SK-N-SH (cell line): Measurements from ENCODE around the gene POFUT2. TPM values are rescaled to one million over a fixed set of nuclear protein-coding genes. Genes with fewer than 3 reads are reported as not detected.

Experiments used
- CTCF ChIA-PET: fragments of 300-600, 350-600 bp; formaldehyde crosslinking; extraction: SDS; loops from one replicate; lab custom pipeline; 2021; lab: Yijun Ruan, JAX
- POLR2A ChIA-PET: fragments of 350-600 bp; sonication (Branson Sonifier 250); formaldehyde crosslinking; extraction: SDS; loops from one replicate; lab custom pipeline; 2020; ENCODE audit warnings: antibody characterized with exemption, inconsistent platforms; lab: Yijun Ruan, JAX
- DNase-seq: peaks from one replicate; pipeline ENCODE4 v3.0.0; 2012
- H2AFZ ChIP-seq: fragments of 200-600 bp; sonication (generic); 2 replicates; pipeline ENCODE4 v1.8.1; 2016; ENCODE audit warnings: antibody characterized with exemption, mild to moderate bottlenecking, low read depth
- H3F3A ChIP-seq: fragments of 200-600 bp; sonication (generic); replicated peaks from 2 replicates; pipeline ENCODE3; 2016; ENCODE audit warnings: antibody characterized with exemption, mild to moderate bottlenecking; ENCODE audit not compliant: insufficient read depth
- H3K27ac ChIP-seq, 2 experiments: fragments of 200-500 bp in 1 of 2; fragments of 200-600 bp in 1 of 2; sonication (Bioruptor generic) in 1 of 2; sonication (generic), shearing (Covaris generic) in 1 of 2; 2 replicates each; pipeline versions ENCODE4 v1.5.1 to v1.6.1; 2014 to 2016; ENCODE audit warnings: low read depth in 2 of 2, inconsistent platforms in 1 of 2, low read length in 1 of 2, mild to moderate bottlenecking in 1 of 2, mixed read lengths in 1 of 2
- H3K27me3 ChIP-seq: fragments of 200-600 bp; sonication (generic), shearing (Covaris generic); 2 replicates; pipeline ENCODE4 v1.6.1; 2016; ENCODE audit warnings: mixed run types; ENCODE audit not compliant: insufficient read depth
- H3K36me3 ChIP-seq, 2 experiments: fragments of 200-500 bp in 1 of 2; fragments of 200-600 bp in 1 of 2; sonication (Bioruptor generic) in 1 of 2; sonication (generic) in 1 of 2; replicated peaks in 1 of 2; 2 replicates each; pipeline versions ENCODE3 to v1.5.1; 2014 to 2016; ENCODE audit warnings: low read length in 1 of 2, mild to moderate bottlenecking in 1 of 2; ENCODE audit not compliant: insufficient read depth in 2 of 2, control insufficient read depth in 1 of 2
- H3K4me1 ChIP-seq, 2 experiments: fragments of 200-500 bp in 1 of 2; fragments of 200-600 bp in 1 of 2; sonication (Bioruptor generic) in 1 of 2; sonication (generic), shearing (Covaris generic) in 1 of 2; 2 replicates each; pipeline versions ENCODE4 v1.5.1 to v1.6.1; 2014 to 2016; ENCODE audit warnings: low read depth in 1 of 2, low read length in 1 of 2, mixed run types in 1 of 2; ENCODE audit not compliant: insufficient read depth in 2 of 2, control insufficient read depth in 1 of 2
- H3K4me2 ChIP-seq: fragments of 200-600 bp; sonication (generic), shearing (Covaris generic); 2 replicates; pipeline ENCODE4 v1.6.1; 2017; ENCODE audit warnings: mixed run types
- H3K4me3 ChIP-seq, 2 experiments: fragments of 200-500 bp in 1 of 2; fragments of 200-600 bp in 1 of 2; sonication (Bioruptor generic) in 1 of 2; sonication (generic), shearing (Covaris generic) in 1 of 2; 2 replicates each; pipeline versions ENCODE4 v1.5.1 to v1.8.1; 2014 to 2016; ENCODE audit warnings: low read depth in 2 of 2, inconsistent platforms in 1 of 2, low read length in 1 of 2, mild to moderate bottlenecking in 1 of 2, mixed read lengths in 1 of 2, moderate library complexity in 1 of 2
- H3K79me2 ChIP-seq: fragments of 200-600 bp; sonication (generic); 2 replicates; pipeline ENCODE4 v1.8.1; 2017; ENCODE audit warnings: mild to moderate bottlenecking; ENCODE audit not compliant: insufficient read depth
- H3K9ac ChIP-seq: fragments of 200-600 bp; sonication (generic); 2 replicates; pipeline ENCODE4 v1.6.1; 2017; ENCODE audit warnings: mixed run types
- H3K9me2 ChIP-seq: fragments of 200-600 bp; sonication (generic); 2 replicates; pipeline ENCODE4 v1.6.1; 2017; ENCODE audit warnings: mixed run types
- H3K9me3 ChIP-seq: fragments of 200-600 bp; sonication (generic); 2 replicates; pipeline ENCODE4 v1.6.1; 2017; ENCODE audit warnings: mixed run types, mild to moderate bottlenecking, moderate library complexity
- H4K20me1 ChIP-seq: fragments of 200-600 bp; sonication (generic); 2 replicates; pipeline ENCODE4 v1.6.1; 2017; ENCODE audit warnings: mild to moderate bottlenecking, mixed run types; ENCODE audit not compliant: insufficient read depth
- CTCF ChIP-seq: fragments of 200-600 bp; sonication (generic); IDR thresholded peaks from 2 replicates; pipeline ENCODE4 v1.6.1; 2017; ENCODE audit warnings: antibody characterized with exemption, mild to moderate bottlenecking, moderate library complexity
- EP300 ChIP-seq, 2 experiments: IDR thresholded peaks; 2 replicates each; pipeline versions ENCODE4 v1.4.0 to v1.6.1; 2012; ENCODE audit warnings: borderline replicate concordance in 1 of 2, low read depth in 1 of 2, low read length in 1 of 2
- FOSL2 ChIP-seq: IDR thresholded peaks from 2 replicates; pipeline ENCODE4 v1.4.0; 2012; ENCODE audit warnings: low read depth, mild to moderate bottlenecking, moderate library complexity, borderline replicate concordance
- GATA2 ChIP-seq: sonication (generic); formaldehyde crosslinking; IDR thresholded peaks from 2 replicates; pipeline ENCODE4 v1.5.0; 2020; ENCODE audit warnings: mild to moderate bottlenecking, missing genetic modification reagents
- JUND ChIP-seq: IDR thresholded peaks from 2 replicates; pipeline ENCODE4 v1.4.0; 2012
- MAX ChIP-seq: IDR thresholded peaks from 2 replicates; pipeline ENCODE4 v1.4.0; 2012; ENCODE audit warnings: low read depth
- MXI1 ChIP-seq: IDR thresholded peaks from 2 replicates; pipeline ENCODE4 v1.6.1; 2012; ENCODE audit warnings: mild to moderate bottlenecking, low read depth, low read length, improper control_type of control experiment
- NFIC ChIP-seq: IDR thresholded peaks from 2 replicates; pipeline ENCODE4 v1.4.0; 2012; ENCODE audit warnings: borderline replicate concordance
- PBX3 ChIP-seq: IDR thresholded peaks from 2 replicates; pipeline ENCODE4; 2012
- REST ChIP-seq: IDR thresholded peaks from 2 replicates; pipeline ENCODE4 v1.6.1; 2012; ENCODE audit warnings: mild to moderate bottlenecking, low read depth, low read length, moderate library complexity
- SIN3A ChIP-seq: IDR thresholded peaks from 2 replicates; pipeline ENCODE4 v1.6.1; 2012; ENCODE audit warnings: low read depth, mild to moderate bottlenecking, low read length, moderate library complexity, borderline replicate concordance
- TCF12 ChIP-seq: IDR thresholded peaks from 2 replicates; pipeline ENCODE4 v1.4.0; 2012
- TEAD4 ChIP-seq: IDR thresholded peaks from 2 replicates; pipeline ENCODE4 v1.4.0; 2012; ENCODE audit warnings: mild to moderate bottlenecking, borderline replicate concordance; ENCODE audit not compliant: insufficient read depth
- ZBTB33 ChIP-seq: IDR thresholded peaks from 2 replicates; pipeline ENCODE4 v1.4.0; 2012; ENCODE audit warnings: low read depth, borderline replicate concordance
- WGBS: methylation state at CpG from one replicate; pipeline ENCODE4 v1.1.6; 2017; ENCODE audit warnings: low lambda C conversion rate; 5-methylcytosine and 5-hydroxymethylcytosine counted together
- polyA plus RNA-seq, 3 experiments: library from polyadenylated mRNA; depleted of rRNA; stranded (reverse); fragments of >200 nt; gene quantifications; 2 replicates each; pipeline ENCODE4 v1.2.3, GENCODE V29; 2012

The POFUT2 gene
- polyA plus RNA-seq, 1 of the 3 experiments (the other 2 are of a cell fraction): 53.3 TPM

GRCh38 chr21:45330075-45330781 is 42.5 kb upstream of the POFUT2 start:
- ChIA-PET POLR2A (no interaction called here), CTCF (no interaction called here)
- Histone ChIP-seq H3K4me1 (peaks cover 21% of the 10 kb centered on the region in 2 experiments; a peak in 3 of 4 replicates), H3F3A (peaks cover 7% of the 10 kb centered on the region), H3K79me2 (no peaks in the 10 kb centered on the region), H3K9me2 (no peaks in the 10 kb centered on the region), H3K4me3 (no peak overlapping the region)
- whole genome bisulfite sequencing: 48% methylated on average over 7 of the region's 15 CpGs
- TF ChIP-seq SIN3A: no peak
- TF ChIP-seq ZBTB33: 0 out of 2 replicates have a peak, but pooled peaks have one; percentile 33
- peak; percentile 80 for TF ChIP-seq TCF12
- TF ChIP-seq FOSL2: peak; percentile 21; the same call in 1 of the 2 replicates
- no peak for TF ChIP-seq MXI1
- peak; percentile 89 for TF ChIP-seq TEAD4
- no peak; the same call in 1 of the 2 replicates for TF ChIP-seq JUND
- no peak for TF ChIP-seq GATA2 (CRISPR knock-in tag)
- TF ChIP-seq EP300 (IDR thresholded peaks at IDR 0.05; ENCODE audit: borderline replicate concordance in 1 of 2, low read depth in 1 of 2, low read length in 1 of 2): peak in 1 of 2 experiments; percentile 87; a peak in 2 of 4 replicates
- 0 out of 2 replicates have a peak, but pooled peaks have one; percentile 21 for TF ChIP-seq REST
- TF ChIP-seq MAX: 0 out of 2 replicates have a peak, but pooled peaks have one; percentile 40
- peak; percentile 89 for TF ChIP-seq NFIC
- TF ChIP-seq PBX3: peak; percentile 51; the same call in 1 of the 2 replicates
- no peak for TF ChIP-seq CTCF
- TF ChIP-seq, all 33 proteins: peak for 9
- Histone ChIP-seq H3K36me3 (no peaks in the 10 kb centered on the region), H4K20me1 (no peaks in the 10 kb centered on the region), H3K4me2 (peak overlapping the region; percentile 80), H3K27me3 (no peaks in the 10 kb centered on the region), H2AFZ (peak overlapping the region; percentile 51; the same call in 1 of the 2 replicates), H3K9ac (peak overlapping the region; percentile 62), H3K27ac (peak overlapping the region in 1 of 2 experiments; percentile 94; a peak in 3 of 4 replicates), H3K9me3 (no peaks in the 10 kb centered on the region)
- no peak for DNase-seq
